Activated naive CD4-positive, alpha-beta T cell treated with anti-CD3 and anti-CD28 coated beads, Interleukin-2, amount 50 U/mL, for 24 hours (primary cell): Measurements from ENCODE around the gene ERVFRD-1.
A peak's percentile ranks its signal among the peaks of the same experiment; 100 is the strongest.

Source experiments
- H3K27ac Mint-ChIP-seq: one replicate; pipeline ENCODE4 v1.8.0; 2021; ENCODE audit warnings: mild to moderate bottlenecking, mixed read lengths
- H3K27me3 Mint-ChIP-seq: one replicate; pipeline ENCODE4 v1.8.0; 2021; ENCODE audit warnings: mixed read lengths
- H3K36me3 Mint-ChIP-seq: one replicate; pipeline ENCODE4 v1.8.0; 2021; ENCODE audit warnings: mixed read lengths
- H3K4me1 Mint-ChIP-seq: one replicate; pipeline ENCODE4 v1.8.0; 2021; ENCODE audit warnings: mixed read lengths
- H3K4me3 Mint-ChIP-seq: one replicate; pipeline ENCODE4 v1.8.0; 2021; ENCODE audit warnings: mild to moderate bottlenecking, mixed read lengths
- H3K9me3 Mint-ChIP-seq: one replicate; pipeline ENCODE4 v1.8.0; 2021; ENCODE audit warnings: mixed read lengths

Gene ERVFRD-1

GRCh38 chr6:11110921-11111768, at the start of gene ERVFRD-1:
Gene ERVFRD-1 (minus strand): TSS chr6:11111725. CDS start chr6:11105310, 6,415 bp downstream.
- H3K27me3 Mint-ChIP-seq: no peaks in the 10 kb centered on the region
- H3K4me3 Mint-ChIP-seq: peak within 1 kb of the TSS; percentile 38
- H3K36me3 Mint-ChIP-seq: no peaks in the 10 kb centered on the region
- H3K9me3 Mint-ChIP-seq: no peaks in the 10 kb centered on the region
- H3K27ac Mint-ChIP-seq: no peak within 1 kb of the TSS
- peaks cover 23% of the 10 kb centered on the region for H3K4me1 Mint-ChIP-seq

DNA sequence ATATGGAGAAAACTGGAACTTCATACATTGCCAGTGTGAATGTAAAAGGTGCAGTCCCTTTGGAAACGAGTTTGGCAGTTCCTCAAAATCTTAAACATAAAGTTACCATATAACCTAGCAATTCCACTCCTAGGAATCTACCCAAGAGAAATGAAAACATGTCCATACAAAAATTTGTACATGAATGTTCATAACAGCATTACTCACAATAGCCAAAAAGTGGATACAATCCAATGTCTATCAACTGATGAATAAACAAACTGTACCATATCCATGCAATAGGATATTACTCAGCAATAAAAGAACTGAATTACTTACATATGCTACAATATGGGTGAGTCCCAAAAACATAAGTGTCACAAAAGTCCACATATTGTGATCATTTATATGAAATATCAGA, 48.7 kb upstream of the ERVFRD-1 start:
- Mint-ChIP-seq H3K9me3 (no peaks in the 10 kb centered on the region), H3K36me3 (no peaks in the 10 kb centered on the region), H3K4me1 (peaks cover 4% of the 10 kb centered on the region), H3K4me3 (no peak overlapping the region), H3K27ac (no peak overlapping the region), H3K27me3 (no peaks in the 10 kb centered on the region)

GRCh38 chr6:11155589-11155988, 44.1 kb upstream of the ERVFRD-1 start:
- no peaks in the 10 kb centered on the region for H3K9me3 Mint-ChIP-seq
- peaks cover 8% of the 10 kb centered on the region for H3K4me1 Mint-ChIP-seq
- no peak overlapping the region for H3K27ac Mint-ChIP-seq
- no peak overlapping the region for H3K4me3 Mint-ChIP-seq
- H3K27me3 Mint-ChIP-seq: peaks cover 5% of the 10 kb centered on the region
- H3K36me3 Mint-ChIP-seq: no peaks in the 10 kb centered on the region

GRCh38 chr6:11153447-11153846, 41.9 kb upstream of the ERVFRD-1 start:
- H3K9me3 Mint-ChIP-seq: no peaks in the 10 kb centered on the region
- no peak overlapping the region for H3K27ac Mint-ChIP-seq
- H3K4me3 Mint-ChIP-seq: peak overlapping the region; percentile 75
- H3K27me3 Mint-ChIP-seq: peaks cover 5% of the 10 kb centered on the region
- peaks cover 5% of the 10 kb centered on the region for H3K36me3 Mint-ChIP-seq
- H3K4me1 Mint-ChIP-seq: peaks cover 8% of the 10 kb centered on the region

DNA sequence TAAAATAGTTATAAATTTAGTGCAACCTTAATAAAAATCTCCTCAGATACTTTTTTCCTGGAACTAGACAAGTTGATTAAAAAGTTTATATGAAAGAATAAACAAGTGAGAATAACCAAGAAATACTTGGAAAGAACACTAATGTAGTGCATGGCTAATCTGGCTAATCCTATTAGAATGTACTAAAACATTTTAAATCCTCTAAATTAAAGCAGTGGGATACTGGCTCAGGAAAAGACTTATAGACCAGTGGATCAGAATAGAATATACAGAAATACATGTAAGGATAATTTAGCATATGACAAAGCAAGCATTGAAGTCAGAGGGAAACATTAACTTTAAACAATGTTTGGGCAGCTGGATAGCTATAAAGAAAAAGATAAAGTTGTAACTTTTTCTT, 41.1 kb upstream of the ERVFRD-1 start:
- no peak overlapping the region for H3K27ac Mint-ChIP-seq
- peaks cover 8% of the 10 kb centered on the region for H3K4me1 Mint-ChIP-seq
- H3K36me3 Mint-ChIP-seq: peaks cover 5% of the 10 kb centered on the region
- no peaks in the 10 kb centered on the region for H3K9me3 Mint-ChIP-seq
- H3K4me3 Mint-ChIP-seq: no peak overlapping the region
- peaks cover 5% of the 10 kb centered on the region for H3K27me3 Mint-ChIP-seq

DNA sequence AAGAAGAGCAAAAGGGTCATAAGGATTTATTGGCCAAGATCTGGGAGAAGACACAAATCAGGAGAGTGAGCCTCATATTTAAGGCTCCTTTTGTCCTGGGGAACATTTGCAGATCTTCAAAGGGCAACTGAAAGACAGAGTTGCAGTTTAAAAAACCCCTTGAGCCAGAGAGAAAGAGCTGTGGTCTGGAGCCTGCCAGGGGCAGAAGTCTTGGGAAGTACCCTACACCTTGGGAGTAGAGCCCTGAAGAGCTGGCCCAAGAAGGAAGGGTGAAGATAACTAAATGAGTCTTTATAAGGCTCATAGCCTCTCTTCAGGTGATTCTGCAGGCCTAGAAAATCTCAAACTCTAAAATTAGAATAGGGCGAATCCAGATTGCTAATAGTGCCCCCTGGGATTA, 40.0 kb upstream of the ERVFRD-1 start:
- H3K36me3 Mint-ChIP-seq: peaks cover 5% of the 10 kb centered on the region
- H3K9me3 Mint-ChIP-seq: no peaks in the 10 kb centered on the region
- H3K4me3 Mint-ChIP-seq: no peak overlapping the region
- H3K27ac Mint-ChIP-seq: no peak overlapping the region
- H3K27me3 Mint-ChIP-seq: peaks cover 5% of the 10 kb centered on the region
- H3K4me1 Mint-ChIP-seq: peaks cover 8% of the 10 kb centered on the region

DNA sequence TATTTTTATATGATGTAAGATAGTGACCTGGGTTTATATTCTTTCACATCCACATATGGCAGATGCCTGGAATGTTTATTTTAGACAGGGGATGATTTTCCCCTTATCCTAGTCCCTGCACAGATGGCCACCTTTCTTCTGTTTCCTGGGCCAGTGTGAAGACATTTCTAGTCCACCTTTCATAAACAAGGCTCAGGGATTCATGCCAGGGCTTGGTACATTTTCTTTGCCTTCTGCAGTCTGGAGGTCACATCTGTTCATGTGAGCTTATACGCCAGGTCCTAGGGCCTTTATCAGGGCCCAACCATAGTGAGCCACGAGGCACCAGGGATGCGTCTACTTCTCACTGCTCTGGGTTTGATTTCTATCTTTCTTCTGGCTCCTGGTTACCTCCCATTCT, 38.0 kb upstream of the ERVFRD-1 start:
- Mint-ChIP-seq H3K4me3 (no peak overlapping the region), H3K27ac (no peak overlapping the region), H3K36me3 (peaks cover 5% of the 10 kb centered on the region), H3K4me1 (peaks cover 8% of the 10 kb centered on the region), H3K27me3 (peaks cover 5% of the 10 kb centered on the region), H3K9me3 (no peaks in the 10 kb centered on the region)

DNA sequence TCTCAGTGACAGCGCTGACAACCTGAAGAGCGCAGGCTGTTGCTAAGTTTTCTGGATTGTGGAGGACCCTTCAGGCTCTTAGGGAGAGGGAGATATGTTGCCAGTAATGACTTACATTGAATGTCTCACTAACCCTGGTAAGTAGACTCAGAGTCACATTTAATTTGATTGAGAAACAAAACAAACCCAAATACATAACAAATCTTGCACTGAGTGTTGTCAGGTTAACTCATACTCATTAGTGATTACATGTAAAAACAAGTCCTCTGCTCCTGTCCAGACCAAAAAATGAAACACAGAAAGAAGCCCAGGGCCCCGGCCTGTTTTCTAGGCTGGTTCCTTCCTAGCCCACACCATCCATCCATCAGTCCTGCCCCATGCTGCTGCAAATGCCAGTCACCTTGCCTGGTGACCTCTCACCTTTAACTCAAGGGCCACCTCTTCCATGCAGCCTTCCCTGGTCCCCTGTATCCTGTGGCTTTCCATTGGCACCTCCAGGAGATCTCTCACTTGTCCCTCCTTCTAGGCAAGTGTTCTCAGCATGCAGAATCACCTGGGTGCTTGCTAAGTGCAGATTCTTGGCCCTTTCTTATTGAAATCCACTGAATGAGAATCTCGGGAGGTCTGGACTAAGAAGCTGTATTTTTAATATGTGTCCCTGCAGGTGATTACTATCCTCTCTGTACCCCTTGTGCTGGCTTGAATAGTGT, 34.7 kb upstream of the ERVFRD-1 start:
- Mint-ChIP-seq H3K4me1 (no peaks in the 10 kb centered on the region), H3K4me3 (no peak overlapping the region), H3K36me3 (peaks cover 5% of the 10 kb centered on the region), H3K27me3 (no peaks in the 10 kb centered on the region), H3K27ac (no peak overlapping the region), H3K9me3 (no peaks in the 10 kb centered on the region)

GRCh38 chr6:11144393-11144851, 32.9 kb upstream of the ERVFRD-1 start:
- H3K36me3 Mint-ChIP-seq: peaks cover 2% of the 10 kb centered on the region
- H3K4me1 Mint-ChIP-seq: peaks cover 4% of the 10 kb centered on the region
- no peaks in the 10 kb centered on the region for H3K9me3 Mint-ChIP-seq
- H3K4me3 Mint-ChIP-seq: no peak overlapping the region
- no peaks in the 10 kb centered on the region for H3K27me3 Mint-ChIP-seq
- no peak overlapping the region for H3K27ac Mint-ChIP-seq

DNA sequence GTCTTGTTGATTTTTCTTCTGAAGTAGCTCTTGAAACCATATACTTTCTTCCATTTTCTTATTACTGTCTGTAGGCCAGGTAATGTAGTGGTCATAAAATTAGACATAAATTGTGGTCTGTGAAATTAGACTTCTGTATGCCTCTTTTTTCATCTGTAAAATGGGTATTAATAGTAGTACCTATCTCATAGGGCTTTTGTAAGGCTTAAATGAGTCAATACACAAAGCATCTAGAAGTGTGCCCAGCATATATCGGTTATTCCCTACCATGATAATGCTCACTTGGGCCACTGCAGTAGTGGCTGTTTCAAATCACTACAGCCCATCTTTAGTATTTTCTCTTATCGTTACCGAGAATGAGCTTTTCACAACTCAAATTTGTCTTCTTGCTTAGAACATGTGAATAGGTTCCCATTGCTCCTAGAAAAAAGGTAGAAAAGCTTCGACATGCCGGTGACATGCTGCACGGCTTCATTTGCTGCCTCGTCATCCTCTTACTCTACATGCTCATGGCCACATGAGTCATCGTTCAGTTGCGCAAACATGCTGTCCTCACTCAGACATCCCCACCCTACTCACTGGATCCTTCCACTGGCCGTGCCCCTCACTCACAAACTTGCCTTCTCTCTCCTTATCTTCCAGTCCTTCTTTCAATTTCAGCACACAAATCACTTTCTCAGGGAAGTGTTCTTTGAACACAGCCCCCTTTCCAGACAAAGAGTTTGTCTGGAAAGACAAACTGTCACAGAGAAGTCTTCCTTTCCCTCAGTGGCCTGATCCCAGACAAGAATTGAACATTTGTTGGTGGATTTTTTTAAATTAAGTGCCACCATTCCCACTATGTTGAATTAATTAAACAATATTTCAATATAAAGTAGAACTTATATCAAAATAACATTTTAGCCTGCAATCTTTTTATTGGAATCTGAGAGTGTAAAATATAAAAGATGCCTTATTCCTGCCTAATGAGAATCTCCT, 32.2 kb upstream of the ERVFRD-1 start:
- H3K27ac Mint-ChIP-seq: no peak overlapping the region
- H3K36me3 Mint-ChIP-seq: peaks cover 2% of the 10 kb centered on the region

GRCh38 chr6:11142296-11143027, 30.9 kb upstream of the ERVFRD-1 start:
- Mint-ChIP-seq H3K4me3 (no peak overlapping the region), H3K36me3 (no peaks in the 10 kb centered on the region), H3K27me3 (no peaks in the 10 kb centered on the region), H3K27ac (no peak overlapping the region), H3K4me1 (peaks cover 14% of the 10 kb centered on the region), H3K9me3 (no peaks in the 10 kb centered on the region)

More for the DNA sequence above, 32.2 kb upstream of the ERVFRD-1 start:
- Mint-ChIP-seq H3K9me3 (no peaks in the 10 kb centered on the region), H3K4me3 (no peak overlapping the region), H3K27me3 (no peaks in the 10 kb centered on the region), H3K4me1 (peaks cover 11% of the 10 kb centered on the region)

DNA sequence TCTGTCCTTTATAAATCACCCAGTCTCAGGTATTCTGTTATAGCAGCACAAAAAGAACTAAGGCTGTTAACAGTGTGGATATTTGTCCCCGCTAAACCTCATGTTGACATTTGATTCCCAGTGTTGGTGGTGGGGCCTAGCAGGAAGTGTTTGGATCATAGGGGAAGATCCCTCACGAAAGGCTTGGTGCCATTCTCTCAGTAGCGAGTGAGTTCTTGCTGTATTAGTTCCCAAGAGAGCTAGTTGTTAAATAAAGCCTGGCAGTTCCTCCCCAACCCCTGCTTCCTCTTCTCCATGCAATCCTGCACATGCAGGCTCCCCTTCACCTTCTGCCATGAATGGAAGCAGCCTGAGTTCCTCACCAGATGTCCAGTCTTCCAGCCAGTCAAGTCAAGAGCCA, 29.8 kb upstream of the ERVFRD-1 start:
- no peaks in the 10 kb centered on the region for H3K9me3 Mint-ChIP-seq
- H3K27ac Mint-ChIP-seq: no peak overlapping the region
- H3K4me1 Mint-ChIP-seq: peaks cover 14% of the 10 kb centered on the region
- H3K36me3 Mint-ChIP-seq: no peaks in the 10 kb centered on the region
- no peaks in the 10 kb centered on the region for H3K27me3 Mint-ChIP-seq
- no peak overlapping the region for H3K4me3 Mint-ChIP-seq

- H3K27ac Mint-ChIP-seq: no peak overlapping the region
- peaks cover 14% of the 10 kb centered on the region for H3K4me1 Mint-ChIP-seq
- no peak overlapping the region for H3K4me3 Mint-ChIP-seq
- peaks cover 3% of the 10 kb centered on the region for H3K36me3 Mint-ChIP-seq
- no peaks in the 10 kb centered on the region for H3K9me3 Mint-ChIP-seq
- no peaks in the 10 kb centered on the region for H3K27me3 Mint-ChIP-seq
These were observed 28.5 kb upstream of the ERVFRD-1 start for GRCh38 chr6:11140056-11140455.

DNA sequence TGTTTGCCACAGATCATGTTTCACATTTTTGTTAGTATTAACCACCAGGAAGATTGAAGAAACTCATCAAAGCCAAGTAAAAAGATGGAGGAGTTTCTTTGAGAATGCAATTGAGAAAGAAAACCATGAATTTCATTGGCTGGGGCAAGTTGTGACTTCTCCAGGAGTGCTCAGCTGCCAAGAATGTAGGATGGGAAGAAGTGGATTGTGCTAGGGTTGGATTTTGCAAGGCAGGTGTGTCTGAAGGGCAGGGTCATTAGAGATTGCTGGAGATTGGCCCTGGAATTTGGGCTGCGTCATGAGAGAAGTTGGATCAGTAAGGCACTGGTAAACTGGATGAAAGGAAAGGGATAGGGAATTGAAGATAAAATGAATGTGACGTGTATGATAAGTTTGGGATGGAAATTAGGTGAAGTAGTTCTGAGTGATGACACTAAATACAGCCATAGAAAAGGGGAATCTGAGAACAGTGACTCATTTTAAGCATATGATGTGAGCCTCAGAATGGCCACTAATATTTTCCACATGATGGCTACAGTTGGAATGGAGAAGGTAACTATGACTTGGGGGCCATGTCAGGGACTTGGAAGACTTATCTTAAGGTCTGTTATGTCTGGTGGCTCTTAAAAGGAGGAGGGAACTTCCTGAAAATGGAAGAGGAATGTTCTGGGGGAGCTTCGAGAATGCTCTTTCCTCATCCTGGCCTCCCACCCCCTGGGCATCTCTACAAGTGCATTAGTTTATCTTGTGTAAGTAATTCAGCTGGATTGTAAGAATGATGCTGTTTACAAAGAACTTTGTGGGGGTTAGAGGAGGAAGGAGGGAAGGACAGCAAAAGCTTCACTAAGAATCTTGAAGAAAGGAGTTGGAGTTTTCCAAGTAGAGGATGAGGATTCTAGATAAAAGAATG, 27.8 kb upstream of the ERVFRD-1 start:
- peaks cover 14% of the 10 kb centered on the region for H3K4me1 Mint-ChIP-seq
- no peaks in the 10 kb centered on the region for H3K27me3 Mint-ChIP-seq
- no peak overlapping the region for H3K4me3 Mint-ChIP-seq
- peaks cover 8% of the 10 kb centered on the region for H3K36me3 Mint-ChIP-seq
- peak overlapping the region; percentile 20 for H3K27ac Mint-ChIP-seq
- no peaks in the 10 kb centered on the region for H3K9me3 Mint-ChIP-seq
